Keratinocyte (primary cell): ENCODE results near the gene GRIN1. TPM values are rescaled to one million over a fixed set of nuclear protein-coding genes. Genes with fewer than 3 reads are reported as not detected.

Source experiments
- DNase-seq: peaks from one replicate; pipeline ENCODE4 v3.0.0-alpha.2; 2011; ENCODE audit warnings: low read depth, missing footprints, low spot score
- FAIRE-seq: peaks from 2 replicates; lab custom pipeline; 2011; peaks lifted over from hg19 to GRCh38; lab: Jason Lieb, UNC
- H2AFZ ChIP-seq: 2 replicates; pipeline ENCODE4 v1.6.0; 2012; ENCODE audit warnings: low read length, control low read depth, inconsistent platforms; ENCODE audit not compliant: control insufficient read depth
- H3K27ac ChIP-seq: 2 replicates; pipeline ENCODE4 v1.5.1; 2011; ENCODE audit warnings: low read length; ENCODE audit not compliant: control insufficient read depth, insufficient read depth
- H3K27me3 ChIP-seq: 3 replicates; pipeline ENCODE4 v1.6.0; 2011; ENCODE audit warnings: low read length; ENCODE audit not compliant: control insufficient read depth, insufficient read depth; ENCODE audit errors: extremely low read depth
- H3K36me3 ChIP-seq, 2 experiments: 2 replicates in 1 of 2; 3 replicates in 1 of 2; pipeline ENCODE4 v1.5.1; 2011; ENCODE audit warnings: low read length in 2 of 2, mild to moderate bottlenecking in 1 of 2; ENCODE audit not compliant: control insufficient read depth in 2 of 2, insufficient read depth in 2 of 2; ENCODE audit errors: extremely low read depth in 1 of 2
- H3K4me1 ChIP-seq: 3 replicates; pipeline ENCODE4 v1.5.1; 2011; ENCODE audit warnings: low read length; ENCODE audit not compliant: control insufficient read depth, insufficient read depth; ENCODE audit errors: extremely low read depth
- H3K4me2 ChIP-seq: 3 replicates; pipeline ENCODE4 v1.6.0; 2011; ENCODE audit warnings: low read depth, low read length; ENCODE audit not compliant: control insufficient read depth, insufficient read depth; ENCODE audit errors: extremely low read depth
- H3K4me3 ChIP-seq, 3 experiments: fragments of 200-600 bp in 1 of 3; sonication (generic) in 1 of 3; 2 replicates in 2 of 3; 3 replicates in 1 of 3; pipeline ENCODE4 v1.5.1; 2011 to 2016; ENCODE audit warnings: low read length in 3 of 3, mild to moderate bottlenecking in 3 of 3, control low read depth in 2 of 3, inconsistent platforms in 1 of 3, low read depth in 1 of 3, mixed read lengths in 1 of 3, mixed run types in 1 of 3, moderate library complexity in 1 of 3; ENCODE audit not compliant: control insufficient read depth in 2 of 3, insufficient read depth in 2 of 3; ENCODE audit errors: extremely low read depth in 1 of 3
- H3K79me2 ChIP-seq: 2 replicates; pipeline ENCODE4 v1.6.0; 2012; ENCODE audit warnings: low read length; ENCODE audit not compliant: control insufficient read depth, insufficient read depth
- H3K9ac ChIP-seq: 3 replicates; pipeline ENCODE4 v1.6.0; 2011; ENCODE audit warnings: low read length; ENCODE audit not compliant: control insufficient read depth, insufficient read depth; ENCODE audit errors: extremely low read depth
- H3K9me1 ChIP-seq: 3 replicates; pipeline ENCODE4 v1.6.0; 2011; ENCODE audit warnings: low read length; ENCODE audit not compliant: control insufficient read depth, insufficient read depth; ENCODE audit errors: extremely low read depth
- H3K9me3 ChIP-seq: 2 replicates; pipeline ENCODE4 v1.5.1; 2012; ENCODE audit warnings: low read depth, low read length; ENCODE audit not compliant: control insufficient read depth
- H4K20me1 ChIP-seq: 3 replicates; pipeline ENCODE4 v1.6.0; 2011; ENCODE audit warnings: low read length; ENCODE audit not compliant: control insufficient read depth, insufficient read depth; ENCODE audit errors: extremely low read depth
- CTCF ChIP-seq, 3 experiments: IDR thresholded peaks in 1 of 3; conservative IDR thresholded peaks in 1 of 3; optimal IDR thresholded peaks in 1 of 3; 2 replicates in 2 of 3; 3 replicates in 1 of 3; pipeline versions ENCODE3 to v1.5.1; 2011; ENCODE audit warnings: low read length in 3 of 3, mild to moderate bottlenecking in 3 of 3, moderate library complexity in 2 of 3, control low read depth in 1 of 3, inconsistent platforms in 1 of 3; ENCODE audit not compliant: insufficient read depth in 2 of 3; ENCODE audit errors: extremely low read depth in 1 of 3
- EZH2 ChIP-seq: IDR thresholded peaks from one replicate; pipeline ENCODE4 v1.6.1; 2012; ENCODE audit warnings: inconsistent platforms, mild to moderate bottlenecking, low read length, moderate library complexity
- dilution Hi-C: fragments of 300-500 bp; cut with MboI; formaldehyde crosslinking; loops from one replicate; pipeline ENCODE4 v1.7.0; 2020; ENCODE audit warnings: low sequenced_read_pairs; ENCODE audit not compliant: extremely low pct_ligation_motif_present
- polyA plus RNA-seq, 5 experiments: library from polyadenylated mRNA; depleted of rRNA in 3 of 5; stranded (reverse) in 3 of 5; stranded (forward) in 1 of 5; unstranded in 1 of 5; fragments of >200 nt; gene quantifications; 1 replicate in 1 of 5; 2 replicates in 3 of 5; 3 replicates in 1 of 5; pipeline versions ENCODE4 v1.2.1 to v1.2.3, GENCODE V29; 2011 to 2012; ENCODE audit warnings: missing spikeins in 2 of 5, low read depth in 1 of 5, low replicate concordance in 1 of 5

Gene GRIN1
- polyA plus RNA-seq, 1 donor (not counting 4 experiments of a cell fraction or from before 2014, with no cell fraction given): 0.03 TPM

DNA sequence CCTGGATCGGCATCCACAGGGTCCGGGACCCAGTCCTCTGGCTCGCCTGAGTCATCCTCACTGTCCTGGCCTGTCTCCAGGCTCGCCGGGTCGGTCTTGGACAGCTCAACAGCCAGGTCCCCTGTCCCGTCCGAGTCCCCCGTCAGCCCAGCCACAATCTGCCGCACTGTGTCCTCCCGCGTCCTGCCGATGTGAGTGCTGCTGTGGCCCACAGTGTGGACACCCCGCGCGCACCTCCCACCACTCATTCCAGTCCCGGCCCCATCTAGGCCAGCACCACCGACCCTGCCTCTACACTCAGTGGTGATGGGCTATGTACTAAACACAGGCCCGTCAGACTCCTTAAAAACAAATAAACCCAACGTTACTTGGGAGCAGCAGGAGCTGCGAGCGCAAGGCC, 42.7 kb downstream of the GRIN1 start:
- no peak overlapping the region for H3K4me3 ChIP-seq
- no peak overlapping the region for H2AFZ ChIP-seq
- DNase-seq: no peak
- no peak overlapping the region for H3K27ac ChIP-seq
- no peak overlapping the region for H3K9ac ChIP-seq
- TF ChIP-seq EZH2: no peak
- peaks cover 1% of the 10 kb centered on the region for H4K20me1 ChIP-seq
- dilution Hi-C loops: no loop called here
- H3K4me2 ChIP-seq: no peak overlapping the region
- no peak for FAIRE-seq
- H3K36me3 ChIP-seq: peaks cover 18 to 21% of the 10 kb centered on the region in 2 experiments
- H3K9me1 ChIP-seq: no peaks in the 10 kb centered on the region
- H3K9me3 ChIP-seq: no peaks in the 10 kb centered on the region
- peaks cover 13% of the 10 kb centered on the region for H3K79me2 ChIP-seq
- H3K4me1 ChIP-seq: peaks cover under 1% of the 10 kb centered on the region
- no peaks in the 10 kb centered on the region for H3K27me3 ChIP-seq

DNA sequence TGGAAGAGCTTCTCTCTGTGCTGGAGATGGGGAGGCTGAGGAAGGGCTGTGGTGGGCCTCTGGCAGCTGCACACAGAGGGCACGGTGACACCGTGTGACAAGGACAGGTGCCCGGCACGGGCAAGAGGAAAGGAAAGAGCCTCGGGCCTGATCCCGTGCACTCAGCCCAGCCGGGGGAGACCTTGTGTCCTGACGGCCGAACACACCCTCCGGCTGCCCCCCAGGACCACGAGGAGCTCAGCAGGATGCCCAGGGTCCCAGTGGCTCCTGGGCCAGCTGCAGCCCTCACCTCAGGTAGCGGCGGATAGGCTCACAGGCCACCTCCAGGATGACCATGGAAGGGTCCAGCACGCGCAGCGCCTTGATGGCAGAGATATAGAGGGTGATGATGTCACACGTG, 43.9 kb downstream of the GRIN1 start:
- no peaks in the 10 kb centered on the region for H3K27me3 ChIP-seq
- no peak overlapping the region for H2AFZ ChIP-seq
- FAIRE-seq (no peak), DNase-seq (no peak)
- TF ChIP-seq EZH2 (no peak), CTCF (optimal IDR thresholded peaks at IDR 0.05 in 1 of 3, IDR thresholded peaks at IDR 0.05 in 1 of 3, conservative IDR thresholded peaks at IDR 0.05 in 1 of 3; ENCODE audit: extremely low read depth in 1 of 3, insufficient read depth in 2 of 3, low read length in 3 of 3) (no peak)
- H3K4me2 ChIP-seq: no peak overlapping the region
- H3K27ac ChIP-seq: no peak overlapping the region
- H3K4me3 ChIP-seq: no peak overlapping the region
- dilution Hi-C loops: no loop called here
- no peak overlapping the region for H3K9ac ChIP-seq
- H3K79me2 ChIP-seq: peaks cover 25% of the 10 kb centered on the region
- no peaks in the 10 kb centered on the region for H3K9me3 ChIP-seq
- H3K36me3 ChIP-seq: peaks cover 18 to 21% of the 10 kb centered on the region in 2 experiments
- peaks cover 12% of the 10 kb centered on the region for H3K4me1 ChIP-seq
- H3K9me1 ChIP-seq: no peaks in the 10 kb centered on the region
- H4K20me1 ChIP-seq: no peaks in the 10 kb centered on the region

DNA sequence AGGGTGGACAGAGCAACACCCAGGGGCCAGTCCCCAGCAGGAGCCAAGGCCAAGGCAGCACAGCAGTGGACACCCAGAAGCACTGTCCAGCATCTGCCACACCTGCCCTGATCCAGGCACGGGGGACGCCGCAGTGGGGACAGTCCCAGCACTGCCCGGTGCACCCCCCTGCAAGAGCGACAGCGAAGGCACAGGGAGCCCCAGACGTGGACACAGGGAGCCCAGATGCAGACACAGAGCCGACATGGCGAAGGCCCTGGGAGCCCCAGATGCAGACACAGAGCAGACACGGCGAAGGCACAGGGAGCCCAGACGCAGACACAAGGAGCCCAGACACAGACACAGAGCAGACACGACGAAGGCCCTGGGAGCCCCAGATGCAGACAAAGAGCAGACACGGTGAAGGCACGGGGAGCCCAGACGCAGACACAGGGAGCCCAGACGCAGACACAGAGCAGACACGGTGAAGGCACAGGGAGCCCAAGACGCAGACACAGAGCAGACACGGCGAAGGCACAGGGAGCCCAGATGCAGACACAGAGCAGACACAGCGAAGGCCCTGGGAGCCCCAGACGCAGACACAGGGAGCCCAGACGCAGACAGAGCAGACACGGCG, 45.1 kb downstream of the GRIN1 start:
- FAIRE-seq (no peak), DNase-seq (no peak)
- no peak for TF ChIP-seq EZH2
- TF ChIP-seq CTCF (optimal IDR thresholded peaks at IDR 0.05 in 1 of 3, IDR thresholded peaks at IDR 0.05 in 1 of 3, conservative IDR thresholded peaks at IDR 0.05 in 1 of 3; ENCODE audit: extremely low read depth in 1 of 3, insufficient read depth in 2 of 3, low read length in 3 of 3): no peak
- Histone ChIP-seq H2AFZ (no peak overlapping the region), H3K36me3 (peaks cover 18 to 21% of the 10 kb centered on the region in 2 experiments), H3K9me1 (no peaks in the 10 kb centered on the region), H3K4me1 (peaks cover 13% of the 10 kb centered on the region), H3K4me3 (no peak overlapping the region), H3K4me2 (no peak overlapping the region), H3K79me2 (peaks cover 30% of the 10 kb centered on the region), H3K27ac (no peak overlapping the region), H4K20me1 (no peaks in the 10 kb centered on the region), H3K9ac (no peak overlapping the region), H3K9me3 (no peaks in the 10 kb centered on the region), H3K27me3 (no peaks in the 10 kb centered on the region)
- dilution Hi-C loops: no loop called here
